Panc1 (cell line): ENCODE measurements around the gene MADD. TPM values are rescaled to one million over a fixed set of nuclear protein-coding genes. Genes with fewer than 3 reads are reported as not detected.

ENCODE experiments used
- ATAC-seq: fragments of 200-7000 bp; cut with Tn5 transposase; 2 replicates; pipeline ENCODE4 v1.9.1; 2020; ENCODE audit warnings: mild to moderate bottlenecking, moderate library complexity
- BruUV-seq: library from RNA; stranded (reverse); fragments of 400-500 nt; replicated peaks from 2 replicates; lab custom pipeline; 2021; lab: Mats Ljungman, UMichigan
- CTCF ChIA-PET: fragments of 300-600 bp; sonication (Branson Sonifier 250); formaldehyde crosslinking; loops from one replicate; lab custom pipeline; 2022; ENCODE audit warnings: antibody characterized with exemption; lab: Charles Lee
- POLR2A ChIA-PET: fragments of 300-600 bp; sonication (Branson Sonifier 250); formaldehyde crosslinking; loops from one replicate; lab custom pipeline; 2022; ENCODE audit warnings: antibody characterized with exemption; lab: Charles Lee
- DNase-seq: peaks from one replicate; pipeline ENCODE4 v3.0.0-alpha.2; 2010; ENCODE audit warnings: low read depth, low spot score
- H3K27ac ChIP-seq: 2 replicates; pipeline ENCODE4 v1.5.1; 2011; ENCODE audit warnings: mild to moderate bottlenecking, low read length, inconsistent platforms
- H3K27me3 ChIP-seq: fragments of 200-500 bp; sonication (Bioruptor generic); 2 replicates; pipeline ENCODE4 v1.6.0; 2014; ENCODE audit warnings: low read length, inconsistent platforms; ENCODE audit not compliant: control insufficient read depth, insufficient read depth
- H3K36me3 ChIP-seq: fragments of 200-500 bp; sonication (Bioruptor generic); 2 replicates; pipeline ENCODE4 v1.5.1; 2014; ENCODE audit warnings: inconsistent platforms, mild to moderate bottlenecking, low read length, moderate library complexity; ENCODE audit not compliant: control insufficient read depth, insufficient read depth
- H3K4me1 ChIP-seq: 2 replicates; pipeline ENCODE4 v1.5.1; 2011; ENCODE audit warnings: inconsistent platforms, mild to moderate bottlenecking, low read length, moderate library complexity; ENCODE audit not compliant: control insufficient read depth, insufficient read depth
- H3K4me3 ChIP-seq, 2 experiments: 2 replicates each; pipeline ENCODE4 v1.5.1; 2011 to 2012; ENCODE audit warnings: low read depth in 2 of 2, low read length in 2 of 2, mild to moderate bottlenecking in 2 of 2, inconsistent platforms in 1 of 2, moderate library complexity in 1 of 2
- H3K9me3 ChIP-seq: fragments of 200-500 bp; sonication (Bioruptor generic); 2 replicates; pipeline ENCODE4 v1.5.1; 2014; ENCODE audit warnings: low read depth, mild to moderate bottlenecking, inconsistent platforms, low read length, moderate library complexity; ENCODE audit not compliant: control insufficient read depth, insufficient read depth
- CTCF ChIP-seq: fragments of 450-650 bp; IDR thresholded peaks from 2 replicates; pipeline ENCODE4 v1.5.1; 2017; ENCODE audit warnings: mild to moderate bottlenecking
- POLR2AphosphoS5 ChIP-seq: IDR thresholded peaks from 2 replicates; pipeline ENCODE4 v1.6.1; 2012; ENCODE audit warnings: mild to moderate bottlenecking, low read depth, low read length, moderate library complexity
- REST ChIP-seq, 2 experiments: IDR thresholded peaks; 2 replicates each; pipeline ENCODE4 v1.6.1; 2011 to 2012; ENCODE audit warnings: low read depth in 2 of 2, control low read depth in 1 of 2, low read length in 1 of 2, mild to moderate bottlenecking in 1 of 2, moderate library complexity in 1 of 2; ENCODE audit not compliant: insufficient read depth in 1 of 2
- SIN3A ChIP-seq: IDR thresholded peaks from 2 replicates; pipeline ENCODE4 v1.6.1; 2012; ENCODE audit warnings: low read depth, mild to moderate bottlenecking, low read length, moderate library complexity, borderline replicate concordance; ENCODE audit not compliant: insufficient read depth
- TCF7L2 ChIP-seq: IDR thresholded peaks from 2 replicates; pipeline ENCODE4 v1.6.1; 2011; ENCODE audit warnings: mild to moderate bottlenecking, low read depth, low read length, inconsistent platforms
- in situ Hi-C: cut with HindIII; loops from 2 replicates; pipeline ENCODE4 v1.10.0; 2016; ENCODE audit warnings: low sequenced_read_pairs, low pct_unique_long_range_greater_than_20kb
- intact Hi-C: fragments of 100-400 bp; cut with micrococcal nuclease; formaldehyde crosslinking; loops from one replicate; pipeline ENCODE4 v1.10.0; 2022; ENCODE audit not compliant: unreplicated experiment
- total RNA-seq: library from RNA; stranded (reverse); gene quantifications from one replicate; pipeline ENCODE4 v1.2.1, GENCODE V29; 2021; ENCODE audit not compliant: unreplicated experiment

Gene MADD
- total RNA-seq, 1 experiment from 2014 or later, result 51.1 TPM

GRCh38 chr11:47251751-47252150, 18.2 kb upstream of the MADD start:
- Histone ChIP-seq H3K27me3 (no peaks in the 10 kb centered on the region), H3K36me3 (peaks cover 4% of the 10 kb centered on the region; the same call in 1 of the 2 replicates)
- in situ Hi-C loops, result no loop called here

GRCh38 chr11:47253660-47254059, 16.3 kb upstream of the MADD start:
- DNase-seq, result no peak
- no peak for TF ChIP-seq REST (IDR thresholded peaks at IDR 0.05; ENCODE audit: insufficient read depth in 1 of 2, low read depth in 2 of 2, low read length in 1 of 2)
- intact Hi-C loops, result loop anchor here (10.0 kb wide), 2 partner anchors 79 to 101 kb away; partner anchors contain the start of genes ARFGAP2 and MYBPC3
- CTCF ChIA-PET, result no interaction called here
- no peaks in the 10 kb centered on the region for H3K36me3 ChIP-seq
- H3K4me1 ChIP-seq, result peaks cover 27% of the 10 kb centered on the region
- H3K4me3 ChIP-seq, result no peak overlapping the region
- POLR2A ChIA-PET, result no interaction called here
- no peaks in the 10 kb centered on the region for H3K27me3 ChIP-seq
- no peak for ATAC-seq
- BruUV-seq, result no TSS peak
- in situ Hi-C loops, result no loop called here
- H3K27ac ChIP-seq, result 0 out of 2 replicates have a peak overlapping the region, but pooled peaks have one; percentile 13
- H3K9me3 ChIP-seq, result no peaks in the 10 kb centered on the region

More at GRCh38 chr11:47251751-47252150, 18.2 kb upstream of the MADD start:
- Histone ChIP-seq H3K4me3 (no peak overlapping the region), H3K9me3 (no peaks in the 10 kb centered on the region), H3K4me1 (peaks cover 25% of the 10 kb centered on the region), H3K27ac (no peak overlapping the region)
- intact Hi-C loops, result loop anchor here (10.0 kb wide), 2 partner anchors 77 to 103 kb away; partner anchors contain the start of genes ARFGAP2 and MYBPC3
- no TSS peak for BruUV-seq
- ChIA-PET CTCF (no interaction called here), POLR2A (no interaction called here)
- DNase-seq (no peak), ATAC-seq (no peak)
- no peak for TF ChIP-seq SIN3A
- no peak for TF ChIP-seq POLR2AphosphoS5
- no peak for TF ChIP-seq REST (IDR thresholded peaks at IDR 0.05; ENCODE audit: insufficient read depth in 1 of 2, low read depth in 2 of 2, low read length in 1 of 2)
- no peak for TF ChIP-seq CTCF
- TF ChIP-seq TCF7L2, result no peak
